ENCODE measurements around the gene OSGIN1.

DNA sequence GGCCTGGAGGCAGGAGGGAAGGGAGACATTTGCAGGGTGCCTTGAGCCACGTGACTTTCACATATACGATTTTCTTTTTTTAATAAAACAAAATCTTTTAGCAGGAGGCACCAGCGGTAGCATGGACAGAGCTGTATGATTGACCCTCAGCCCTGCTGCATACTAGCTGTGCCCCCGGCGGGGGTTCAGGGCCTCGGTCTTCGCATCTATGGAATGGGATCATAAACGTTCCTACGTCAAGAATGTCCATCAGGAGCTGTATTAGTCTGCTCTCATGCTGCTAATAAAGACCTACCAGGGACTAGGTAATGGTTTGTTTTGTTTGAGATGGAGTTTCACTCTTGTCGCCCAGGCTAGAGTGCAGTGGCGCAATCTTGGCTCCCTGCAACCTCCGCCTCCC lies 62.4 kb downstream of the OSGIN1 start:
- TF ChIP-seq CTCF (conservative IDR thresholded peaks at IDR 0.05 in 1 of 2, IDR thresholded peaks at IDR 0.05 in 1 of 2; ENCODE audit: extremely low read depth in 1 of 2, insufficient read depth in 1 of 2, low read depth in 1 of 2, low read length in 2 of 2) (no peak), EZH2 (IDR thresholded peaks at IDR 0.05; ENCODE audit: borderline replicate concordance, low read length) (no peak)
